ENCODE data around the gene ADAT3.

DNA sequence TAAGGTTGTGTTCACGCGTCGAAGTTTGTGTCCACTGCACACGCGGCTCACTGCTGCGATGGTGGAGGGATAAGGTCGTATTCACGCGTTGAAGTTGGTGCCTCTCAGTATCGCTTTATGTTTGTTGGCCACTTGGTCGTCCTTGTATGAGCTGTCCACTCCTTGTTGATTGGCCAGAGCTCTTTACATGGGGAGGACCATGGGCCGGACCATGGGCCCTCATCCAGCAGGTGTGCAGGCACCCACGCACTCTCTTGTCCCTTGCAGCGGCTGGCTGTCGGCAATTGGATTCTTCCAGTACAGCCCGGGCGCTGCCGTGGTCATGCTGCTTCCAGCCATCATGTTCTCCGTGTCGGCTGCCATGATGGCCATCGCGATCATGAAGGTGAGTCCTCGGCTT lies 17.6 kb downstream of the ADAT3 start:
- TF ChIP-seq, protein P1, sequence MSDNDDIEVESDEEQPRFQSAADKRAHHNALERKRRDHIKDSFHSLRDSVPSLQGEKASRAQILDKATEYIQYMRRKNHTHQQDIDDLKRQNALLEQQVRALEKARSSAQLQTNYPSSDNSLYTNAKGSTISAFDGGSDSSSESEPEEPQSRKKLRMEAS (IDR thresholded peaks at IDR 0.05) = no peak
- TF ChIP-seq, protein P2, sequence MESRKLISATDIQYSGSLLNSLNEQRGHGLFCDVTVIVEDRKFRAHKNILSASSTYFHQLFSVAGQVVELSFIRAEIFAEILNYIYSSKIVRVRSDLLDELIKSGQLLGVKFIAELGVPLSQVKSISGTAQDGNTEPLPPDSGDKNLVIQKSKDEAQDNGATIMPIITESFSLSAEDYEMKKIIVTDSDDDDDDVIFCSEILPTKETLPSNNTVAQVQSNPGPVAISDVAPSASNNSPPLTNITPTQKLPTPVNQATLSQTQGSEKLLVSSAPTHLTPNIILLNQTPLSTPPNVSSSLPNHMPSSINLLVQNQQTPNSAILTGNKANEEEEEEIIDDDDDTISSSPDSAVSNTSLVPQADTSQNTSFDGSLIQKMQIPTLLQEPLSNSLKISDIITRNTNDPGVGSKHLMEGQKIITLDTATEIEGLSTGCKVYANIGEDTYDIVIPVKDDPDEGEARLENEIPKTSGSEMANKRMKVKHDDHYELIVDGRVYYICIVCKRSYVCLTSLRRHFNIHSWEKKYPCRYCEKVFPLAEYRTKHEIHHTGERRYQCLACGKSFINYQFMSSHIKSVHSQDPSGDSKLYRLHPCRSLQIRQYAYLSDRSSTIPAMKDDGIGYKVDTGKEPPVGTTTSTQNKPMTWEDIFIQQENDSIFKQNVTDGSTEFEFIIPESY (IDR thresholded peaks at IDR 0.05) = no peak
- no peak for TF ChIP-seq TAF1 (conservative IDR thresholded peaks at IDR 0.05)
- no peak for TF ChIP-seq CTCF (IDR thresholded peaks at IDR 0.05; ENCODE audit: low read depth, low read length, missing input control)
- TF ChIP-seq EGR1 (IDR thresholded peaks at IDR 0.05; ENCODE audit: low read depth in 2 of 2) = no peak
- TF ChIP-seq GABPA (IDR thresholded peaks at IDR 0.05 in 1 of 2, conservative IDR thresholded peaks at IDR 0.05 in 1 of 2) = no peak
